Esophagus squamous epithelium (tissue), 4 donors: ENCODE measurements around the gene SSC4D.
"Not testable (repeated sequence)": the region's sequence is repeated elsewhere in the genome, so short reads cannot be mapped to it uniquely, and the experiment has no call there.

Experiments used
- CTCF ChIP-seq, 6 experiments: fragments of 450-650 bp in 4 of 6; fragments of 200-600 bp in 2 of 6; sonication (generic) in 2 of 6; IDR thresholded peaks; one replicate each; pipeline ENCODE4 v1.5.1; 2016 to 2019; ENCODE audit warnings: antibody characterized with exemption in 6 of 6, mild to moderate bottlenecking in 4 of 6, moderate library complexity in 4 of 6
- POLR2A ChIP-seq, 4 donors: fragments of 450-650 bp; IDR thresholded peaks; one replicate each; pipeline ENCODE4 v1.6.1; 2017; ENCODE audit warnings: antibody characterized with exemption in 4 of 4, mild to moderate bottlenecking in 4 of 4, moderate library complexity in 3 of 4

GRCh38 chr7:76442664-76443446 is 33.4 kb upstream of the SSC4D start:
- TF ChIP-seq POLR2A, CTCF (IDR thresholded peaks at IDR 0.05): not testable (repeated sequence)
